H1 (cell line): Measurements from ENCODE around the gene PLS3. TPM values are rescaled to one million over a fixed set of nuclear protein-coding genes. Genes with fewer than 3 reads are reported as not detected.

ENCODE experiments used
- CTCF ChIA-PET: fragments of 300-600 bp; sonication (Branson Sonifier 250); formaldehyde crosslinking; loops from one replicate; lab custom pipeline; 2021; ENCODE audit not compliant: partially characterized antibody; lab: Charles Lee
- POLR2A ChIA-PET: fragments of 300-600 bp; sonication (Branson Sonifier 250); formaldehyde crosslinking; loops from one replicate; lab custom pipeline; 2021; ENCODE audit warnings: inconsistent platforms; ENCODE audit not compliant: partially characterized antibody; lab: Charles Lee
- DNase-seq, 2 experiments: peaks; one replicate each; pipeline versions ENCODE4 v3.0.0 to v3.0.0-alpha.2; 2010 to 2022; ENCODE audit warnings: low spot score in 2 of 2, low read depth in 1 of 2, mixed read lengths in 1 of 2
- FAIRE-seq: peaks from 2 replicates; lab custom pipeline; 2011; peaks lifted over from hg19 to GRCh38; lab: Jason Lieb, UNC
- H2AFZ ChIP-seq: 2 replicates; pipeline ENCODE4 v1.8.1; 2012; ENCODE audit warnings: low read length, inconsistent platforms
- H2AK5ac ChIP-seq: 2 replicates; pipeline ENCODE4 v1.6.1; 2013; ENCODE audit warnings: low read depth, low read length
- H2BK120ac ChIP-seq: replicated peaks from 2 replicates; pipeline ENCODE3; 2013; ENCODE audit warnings: low read depth, low read length, inconsistent platforms
- H2BK12ac ChIP-seq: 2 replicates; pipeline ENCODE4 v1.6.1; 2013; ENCODE audit warnings: low read depth, low read length
- H2BK15ac ChIP-seq: 2 replicates; pipeline ENCODE4 v1.6.1; 2013; ENCODE audit warnings: low read length
- H2BK20ac ChIP-seq: 2 replicates; pipeline ENCODE4 v1.6.1; 2013; ENCODE audit warnings: low read length
- H2BK5ac ChIP-seq: 2 replicates; pipeline ENCODE4 v1.6.1; 2013; ENCODE audit warnings: low read depth, low read length
- H3K14ac ChIP-seq: 2 replicates; pipeline ENCODE4 v1.6.1; 2013; ENCODE audit warnings: inconsistent platforms; ENCODE audit not compliant: insufficient read length
- H3K18ac ChIP-seq: 2 replicates; pipeline ENCODE4 v1.6.1; 2013; ENCODE audit warnings: low read length; ENCODE audit errors: extremely low read depth
- H3K23ac ChIP-seq: 2 replicates; pipeline ENCODE4 v1.6.1; 2013; ENCODE audit warnings: inconsistent platforms; ENCODE audit not compliant: insufficient read length
- H3K23me2 ChIP-seq: 2 replicates; pipeline ENCODE4 v1.6.1; 2013; ENCODE audit warnings: low read depth, low read length
- H3K27ac ChIP-seq: 2 replicates; pipeline ENCODE4 v1.6.1; 2011; ENCODE audit warnings: low read depth, low read length, inconsistent platforms
- H3K27me3 ChIP-seq, 4 experiments: replicated peaks in 1 of 4; 1 replicate in 1 of 4; 2 replicates in 3 of 4; pipeline versions ENCODE4 v1.6.1 to v1.8.1; 2011 to 2013; ENCODE audit warnings: low read length in 3 of 4, mild to moderate bottlenecking in 3 of 4, inconsistent platforms in 2 of 4, mixed read lengths in 2 of 4, moderate library complexity in 1 of 4; ENCODE audit not compliant: control insufficient read depth in 3 of 4, insufficient read depth in 3 of 4; ENCODE audit errors: extremely low read depth in 1 of 4
- H3K36me3 ChIP-seq, 4 experiments: 2 replicates each; pipeline versions ENCODE4 v1.6.1 to v1.8.1; 2011 to 2013; ENCODE audit warnings: mild to moderate bottlenecking in 4 of 4, low read length in 3 of 4, moderate library complexity in 2 of 4, control low read depth in 1 of 4, inconsistent platforms in 1 of 4; ENCODE audit not compliant: insufficient read depth in 4 of 4, control insufficient read depth in 2 of 4
- H3K4ac ChIP-seq: replicated peaks from 2 replicates; pipeline ENCODE3; 2013; ENCODE audit warnings: low read length, low read depth, mixed read lengths, inconsistent platforms; ENCODE audit not compliant: insufficient read length
- H3K4me1 ChIP-seq, 4 experiments: replicated peaks in 1 of 4; 1 replicate in 1 of 4; 2 replicates in 3 of 4; pipeline versions ENCODE4 v1.6.1 to v1.8.1; 2011 to 2013; ENCODE audit warnings: low read length in 3 of 4, inconsistent platforms in 2 of 4, mixed read lengths in 1 of 4; ENCODE audit not compliant: insufficient read depth in 4 of 4, control insufficient read depth in 3 of 4
- H3K4me2 ChIP-seq, 2 experiments: 2 replicates each; pipeline versions ENCODE4 v1.6.1 to v1.8.1; 2011 to 2013; ENCODE audit warnings: low read depth in 2 of 2, low read length in 2 of 2, control low read depth in 1 of 2, inconsistent platforms in 1 of 2, mild to moderate bottlenecking in 1 of 2; ENCODE audit not compliant: insufficient read depth in 1 of 2
- H3K4me3 ChIP-seq, 4 experiments: fragments of 200-600, 300-600 bp in 1 of 4; sonication (generic), shearing (Covaris generic), sonication (Bioruptor Twin) in 1 of 4; 2 replicates each; pipeline versions ENCODE4 v1.5.1 to v1.8.1; 2011 to 2016; ENCODE audit warnings: low read length in 4 of 4, low read depth in 3 of 4, control low read depth in 2 of 4, inconsistent platforms in 2 of 4, mild to moderate bottlenecking in 2 of 4, mixed read lengths in 1 of 4, moderate library complexity in 1 of 4; ENCODE audit not compliant: insufficient read depth in 2 of 4; ENCODE audit errors: extremely low read depth in 1 of 4
- H3K56ac ChIP-seq: replicated peaks from 2 replicates; pipeline ENCODE3; 2013; ENCODE audit warnings: low read depth, mild to moderate bottlenecking, mixed read lengths, low read length, inconsistent platforms; ENCODE audit not compliant: insufficient read length
- H3K79me1 ChIP-seq: 2 replicates; pipeline ENCODE4 v1.6.1; 2013; ENCODE audit warnings: low read depth, low read length, control low read depth
- H3K79me2 ChIP-seq, 2 experiments: 2 replicates each; pipeline versions ENCODE4 v1.6.1 to v1.8.1; 2012 to 2013; ENCODE audit warnings: low read length in 2 of 2, mild to moderate bottlenecking in 2 of 2, inconsistent platforms in 1 of 2; ENCODE audit not compliant: insufficient read depth in 2 of 2, control insufficient read depth in 1 of 2
- H3K9ac ChIP-seq, 4 experiments: replicated peaks in 1 of 4; 1 replicate in 1 of 4; 2 replicates in 3 of 4; pipeline versions ENCODE4 v1.6.1 to v1.8.1; 2011 to 2013; ENCODE audit warnings: low read depth in 3 of 4, low read length in 3 of 4, control low read depth in 2 of 4, mild to moderate bottlenecking in 2 of 4, moderate library complexity in 2 of 4, inconsistent platforms in 1 of 4; ENCODE audit errors: extremely low read depth in 1 of 4
- H3K9me3 ChIP-seq, 2 experiments: 2 replicates each; pipeline versions ENCODE4 v1.6.1 to v1.8.1; 2012 to 2013; ENCODE audit warnings: mild to moderate bottlenecking in 2 of 2, moderate library complexity in 2 of 2, control low read depth in 1 of 2, inconsistent platforms in 1 of 2, low read depth in 1 of 2, low read length in 1 of 2, mixed read lengths in 1 of 2; ENCODE audit not compliant: insufficient read depth in 2 of 2
- H4K20me1 ChIP-seq, 2 experiments: replicated peaks in 1 of 2; 2 replicates each; pipeline versions ENCODE3 to v1.8.1; 2011 to 2013; ENCODE audit warnings: inconsistent platforms in 2 of 2, low read length in 2 of 2, mild to moderate bottlenecking in 1 of 2; ENCODE audit not compliant: insufficient read depth in 2 of 2, control insufficient read depth in 1 of 2
- H4K5ac ChIP-seq: 2 replicates; pipeline ENCODE4 v1.6.1; 2013; ENCODE audit warnings: low read length, low read depth, mixed read lengths, inconsistent platforms; ENCODE audit not compliant: insufficient read length
- H4K8ac ChIP-seq: 2 replicates; pipeline ENCODE4 v1.8.0; 2013; ENCODE audit warnings: mild to moderate bottlenecking, moderate library complexity, low read length, inconsistent platforms; ENCODE audit not compliant: insufficient read depth; ENCODE audit errors: extremely low read depth
- H4K91ac ChIP-seq: replicated peaks from 2 replicates; pipeline ENCODE3; 2013; ENCODE audit warnings: low read length, mixed read lengths, inconsistent platforms; ENCODE audit not compliant: insufficient read length
- EZH2 ChIP-seq: fragments of 200-600 bp; sonication (generic); IDR thresholded peaks from 2 replicates; pipeline ENCODE4 v1.7.1; 2012; ENCODE audit warnings: low read depth, mild to moderate bottlenecking, moderate library complexity, low read length, inconsistent platforms; ENCODE audit not compliant: severe bottlenecking
- FOSL1 ChIP-seq: IDR thresholded peaks from 2 replicates; pipeline ENCODE4 v1.6.1; 2011; ENCODE audit warnings: mild to moderate bottlenecking, low read depth, low read length, moderate library complexity; ENCODE audit not compliant: insufficient read depth
- RAD21 ChIP-seq, 2 experiments: IDR thresholded peaks in 1 of 2; conservative IDR thresholded peaks in 1 of 2; 2 replicates each; pipeline ENCODE4 v1.6.1; 2011; ENCODE audit warnings: low read depth in 2 of 2, low read length in 2 of 2, improper control_type of control experiment in 1 of 2, inconsistent platforms in 1 of 2, mild to moderate bottlenecking in 1 of 2, moderate library complexity in 1 of 2
- SIRT6 ChIP-seq: IDR thresholded peaks from one replicate; pipeline ENCODE4 v1.7.1; 2012; ENCODE audit warnings: low read length, inconsistent platforms
- WGBS, 2 experiments: shearing (Covaris generic) in 1 of 2; methylation state at CpG; one replicate each; pipeline versions ENCODE4 v1.1.6 to v1.1.7; 2013 to 2015; ENCODE audit warnings: low lambda C conversion rate in 2 of 2, mixed read lengths in 2 of 2, inconsistent platforms in 1 of 2, low coverage in 1 of 2, missing lambda C conversion rate in 1 of 2; ENCODE audit not compliant: insufficient replicate concordance in 2 of 2, insufficient coverage in 1 of 2, insufficient read length in 1 of 2; ENCODE audit errors: extremely low coverage in 1 of 2, missing lambda C conversion rate in 1 of 2; 5-methylcytosine and 5-hydroxymethylcytosine counted together
- polyA plus RNA-seq, 7 experiments: library from polyadenylated mRNA; depleted of rRNA in 3 of 7; stranded (reverse) in 5 of 7; unstranded in 2 of 7; fragments of >200 nt in 5 of 7; fragments of 200-250 nt in 2 of 7; gene quantifications; 1 replicate in 5 of 7; 2 replicates in 1 of 7; 4 replicates in 1 of 7; pipeline versions ENCODE4 v1.2.1 to v1.2.3, GENCODE V29; 2011 to 2013; ENCODE audit warnings: missing spikeins in 2 of 7, mixed read lengths in 2 of 7
- total RNA-seq: library from RNA; stranded (reverse); fragmentation: NEBNext Ultra II Directional; extraction: Animal tissue kit (Norgen Biotek cat#: 25700); gene quantifications from 2 replicates; pipeline ENCODE4 v1.2.1, GENCODE V29; 2021
- TF ChIP-seq, protein P1 (sequence below), 3 experiments: IDR thresholded peaks; 1 replicate in 2 of 3; 2 replicates in 1 of 3; pipeline versions ENCODE4 v1.5.1 to v1.6.1; 2011; ENCODE audit warnings: low read length in 3 of 3, mild to moderate bottlenecking in 3 of 3, inconsistent platforms in 2 of 3, low read depth in 1 of 3, moderate library complexity in 1 of 3; ENCODE audit not compliant: insufficient read depth in 1 of 3; ENCODE audit errors: control extremely low read depth in 1 of 3
- TF ChIP-seq, protein P2 (sequence below): IDR thresholded peaks from 2 replicates; pipeline ENCODE4 v1.6.1; 2011; ENCODE audit warnings: low read length, improper control_type of control experiment

The PLS3 gene
- total and polyA plus RNA-seq, 2 of the 8 experiments (the other 6 are each of a cell fraction or from before 2014, with no cell fraction given) = 107 to 185 TPM

DNA sequence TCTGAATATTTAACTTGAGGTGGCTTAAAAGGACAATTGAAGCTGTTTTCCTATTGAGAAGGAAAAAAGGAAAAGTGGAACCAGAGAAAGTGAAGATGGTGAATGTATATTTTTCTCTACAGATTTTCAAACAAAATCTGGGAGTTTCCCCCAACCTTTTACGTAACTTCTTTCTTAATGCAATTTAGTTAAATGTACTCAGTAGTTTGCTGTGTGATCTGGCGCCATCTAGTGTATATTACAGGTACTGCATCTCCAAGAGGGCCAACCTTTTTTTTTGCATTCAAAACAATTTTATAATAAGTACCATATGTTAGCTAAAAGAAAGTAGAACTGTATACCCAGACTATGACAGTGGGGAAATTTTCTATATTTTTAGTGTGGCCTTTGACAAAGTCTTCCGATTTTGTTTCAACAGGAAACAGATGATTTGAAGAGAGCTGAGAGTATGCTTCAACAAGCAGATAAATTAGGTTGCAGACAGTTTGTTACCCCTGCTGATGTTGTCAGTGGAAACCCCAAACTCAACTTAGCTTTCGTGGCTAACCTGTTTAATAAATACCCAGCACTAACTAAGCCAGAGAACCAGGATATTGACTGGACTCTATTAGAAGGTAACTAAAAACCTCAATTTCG lies 82.0 kb downstream of the PLS3 start:
- Histone ChIP-seq H2AFZ (no peak overlapping the region), H3K23me2 (no peaks in the 10 kb centered on the region), H3K4me1 (peaks cover 0 to 5% (median 0%) of the 10 kb centered on the region in 4 experiments; a peak in 1 of 7 replicates), H3K79me2 (no peaks in the 10 kb centered on the region), H2BK15ac (no peak overlapping the region), H4K20me1 (no peaks in the 10 kb centered on the region), H4K8ac (no peak overlapping the region), H2BK20ac (no peak overlapping the region), H4K5ac (no peak overlapping the region), H3K27me3 (no peaks in the 10 kb centered on the region), H3K14ac (no peak overlapping the region)
- no peak for DNase-seq
- TF ChIP-seq EZH2 (no peak), RAD21 (IDR thresholded peaks at IDR 0.05 in 1 of 2, conservative IDR thresholded peaks at IDR 0.05 in 1 of 2; ENCODE audit: low read depth in 2 of 2, low read length in 2 of 2) (peak; percentile 69 to 70), SIRT6 (no peak), FOSL1 (no peak)
- TF ChIP-seq, protein P1, sequence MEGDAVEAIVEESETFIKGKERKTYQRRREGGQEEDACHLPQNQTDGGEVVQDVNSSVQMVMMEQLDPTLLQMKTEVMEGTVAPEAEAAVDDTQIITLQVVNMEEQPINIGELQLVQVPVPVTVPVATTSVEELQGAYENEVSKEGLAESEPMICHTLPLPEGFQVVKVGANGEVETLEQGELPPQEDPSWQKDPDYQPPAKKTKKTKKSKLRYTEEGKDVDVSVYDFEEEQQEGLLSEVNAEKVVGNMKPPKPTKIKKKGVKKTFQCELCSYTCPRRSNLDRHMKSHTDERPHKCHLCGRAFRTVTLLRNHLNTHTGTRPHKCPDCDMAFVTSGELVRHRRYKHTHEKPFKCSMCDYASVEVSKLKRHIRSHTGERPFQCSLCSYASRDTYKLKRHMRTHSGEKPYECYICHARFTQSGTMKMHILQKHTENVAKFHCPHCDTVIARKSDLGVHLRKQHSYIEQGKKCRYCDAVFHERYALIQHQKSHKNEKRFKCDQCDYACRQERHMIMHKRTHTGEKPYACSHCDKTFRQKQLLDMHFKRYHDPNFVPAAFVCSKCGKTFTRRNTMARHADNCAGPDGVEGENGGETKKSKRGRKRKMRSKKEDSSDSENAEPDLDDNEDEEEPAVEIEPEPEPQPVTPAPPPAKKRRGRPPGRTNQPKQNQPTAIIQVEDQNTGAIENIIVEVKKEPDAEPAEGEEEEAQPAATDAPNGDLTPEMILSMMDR (IDR thresholded peaks at IDR 0.05; ENCODE audit: control extremely low read depth in 1 of 3, insufficient read depth in 1 of 3, low read depth in 1 of 3, low read length in 3 of 3) = peak in 2 of 3 experiments; percentile 31 to 64; a peak in 2 of 4 replicates
- TF ChIP-seq, protein P2, sequence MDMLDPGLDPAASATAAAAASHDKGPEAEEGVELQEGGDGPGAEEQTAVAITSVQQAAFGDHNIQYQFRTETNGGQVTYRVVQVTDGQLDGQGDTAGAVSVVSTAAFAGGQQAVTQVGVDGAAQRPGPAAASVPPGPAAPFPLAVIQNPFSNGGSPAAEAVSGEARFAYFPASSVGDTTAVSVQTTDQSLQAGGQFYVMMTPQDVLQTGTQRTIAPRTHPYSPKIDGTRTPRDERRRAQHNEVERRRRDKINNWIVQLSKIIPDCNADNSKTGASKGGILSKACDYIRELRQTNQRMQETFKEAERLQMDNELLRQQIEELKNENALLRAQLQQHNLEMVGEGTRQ = no peak
- TF ChIP-seq, all 59 proteins: peak for 2
- 53% methylated on average over 5 of the region's 5 CpGs; no CpG with 5 or more reads in 1 of the 2 experiments for WGBS, 2 experiments
- H3K56ac ChIP-seq = no peak overlapping the region
- H2BK120ac ChIP-seq = no peak overlapping the region
- H3K9ac ChIP-seq = no peak overlapping the region
- FAIRE-seq = no peak
- no peak overlapping the region for H2AK5ac ChIP-seq
- no peak overlapping the region for H3K4ac ChIP-seq
- ChIA-PET CTCF (interaction anchor here (0.6 to 3.0 kb wide), 26 partner anchors 9 to 416 kb away, joined by 3 to 17 read pairs (median 4); no protein-coding TSS in a partner anchor), POLR2A (no interaction called here)
- H3K23ac ChIP-seq = no peak overlapping the region
- H4K91ac ChIP-seq = no peak overlapping the region
- no peak overlapping the region for H3K4me3 ChIP-seq
- H3K4me2 ChIP-seq = no peak overlapping the region
- no peaks in the 10 kb centered on the region for H3K79me1 ChIP-seq
- no peak overlapping the region for H3K18ac ChIP-seq
- no peak overlapping the region for H3K27ac ChIP-seq
- no peak overlapping the region for H2BK12ac ChIP-seq
- no peak overlapping the region for H2BK5ac ChIP-seq
- H3K9me3 ChIP-seq = no peaks in the 10 kb centered on the region
- peaks cover 4 to 72% (median 26%) of the 10 kb centered on the region in 4 experiments; a peak in 6 of 8 replicates for H3K36me3 ChIP-seq
